Measurements from ENCODE around the gene PHF10.

Gene PHF10

GRCh38 chr6:169714178-169714577 lies 10.1 kb downstream of the PHF10 start:
- H2BK120ac ChIP-seq (ENCODE audit: insufficient read depth, low read length, poor library complexity): no peak overlapping the region
- H2AFZ ChIP-seq (ENCODE audit: insufficient read depth, low read length, poor library complexity): no peak overlapping the region
- H2BK5ac ChIP-seq (ENCODE audit: low read depth, low read length, poor library complexity): no peak overlapping the region
- H4K12ac ChIP-seq (ENCODE audit: low read depth, low read length): no peak overlapping the region
- H3K79me1 ChIP-seq (ENCODE audit: low read length): no peaks in the 10 kb centered on the region
- H3K23ac ChIP-seq (ENCODE audit: low read length): no peak overlapping the region
- no peak overlapping the region for H3K18ac ChIP-seq (ENCODE audit: low read length)
- H3K36me3 ChIP-seq (ENCODE audit: control insufficient read depth in 1 of 2, insufficient read depth in 2 of 2, low read length in 2 of 2): peaks cover 20 to 25% of the 10 kb centered on the region in 2 experiments
- no peak overlapping the region for H3K4me3 ChIP-seq (ENCODE audit: low read depth, low read length)
- no peak overlapping the region for H3K4me2 ChIP-seq (ENCODE audit: low read length)
- no peak overlapping the region for H3K4ac ChIP-seq (ENCODE audit: low read depth, low read length)
- H3K9ac ChIP-seq (ENCODE audit: low read length): no peak overlapping the region
- no peaks in the 10 kb centered on the region for H3K79me2 ChIP-seq (ENCODE audit: control insufficient read depth, insufficient read depth, low read length, poor library complexity)
- H3K14ac ChIP-seq (ENCODE audit: low read length): no peak overlapping the region
- H3K27me3 ChIP-seq (ENCODE audit: insufficient read depth, low read length): no peaks in the 10 kb centered on the region
- WGBS (ENCODE audit: extremely low coverage, insufficient coverage, insufficient read length): no CpG with 5 or more reads among the region's 2 CpGs
- H3K27ac ChIP-seq (ENCODE audit: low read depth, low read length): no peak overlapping the region
- H3K4me1 ChIP-seq (ENCODE audit: control insufficient read depth in 1 of 2, insufficient read depth in 2 of 2, low read length in 2 of 2): no peaks in the 10 kb centered on the region
- H3K9me3 ChIP-seq (ENCODE audit: insufficient read depth, low read depth, low read length): no peaks in the 10 kb centered on the region
- DNase-seq: no peak
- no peak overlapping the region for H2BK12ac ChIP-seq (ENCODE audit: low read length)
- no peak overlapping the region for H4K8ac ChIP-seq (ENCODE audit: low read depth, low read length)
- H4K91ac ChIP-seq (ENCODE audit: low read depth, low read length): no peak overlapping the region
- H2AK5ac ChIP-seq (ENCODE audit: low read length): no peak overlapping the region

- H3K23ac ChIP-seq (ENCODE audit: low read length): no peak overlapping the region
- DNase-seq: no peak
- no peak overlapping the region for H3K9ac ChIP-seq (ENCODE audit: low read length)
- no peaks in the 10 kb centered on the region for H3K79me1 ChIP-seq (ENCODE audit: low read length)
- H3K9me3 ChIP-seq (ENCODE audit: insufficient read depth, low read depth, low read length): no peaks in the 10 kb centered on the region
- no peak overlapping the region for H4K12ac ChIP-seq (ENCODE audit: low read depth, low read length)
- no CpG with 5 or more reads among the region's 3 CpGs for WGBS (ENCODE audit: extremely low coverage, insufficient coverage, insufficient read length)
- H3K36me3 ChIP-seq (ENCODE audit: control insufficient read depth in 1 of 2, insufficient read depth in 2 of 2, low read length in 2 of 2): peaks cover 12 to 19% of the 10 kb centered on the region in 2 experiments
- no peak overlapping the region for H2AK5ac ChIP-seq (ENCODE audit: low read length)
- no peaks in the 10 kb centered on the region for H3K4me1 ChIP-seq (ENCODE audit: control insufficient read depth in 1 of 2, insufficient read depth in 2 of 2, low read length in 2 of 2)
- H2BK5ac ChIP-seq (ENCODE audit: low read depth, low read length, poor library complexity): no peak overlapping the region
- H3K27ac ChIP-seq (ENCODE audit: low read depth, low read length): no peak overlapping the region
- no peaks in the 10 kb centered on the region for H3K27me3 ChIP-seq (ENCODE audit: insufficient read depth, low read length)
- H3K79me2 ChIP-seq (ENCODE audit: control insufficient read depth, insufficient read depth, low read length, poor library complexity): no peaks in the 10 kb centered on the region
- H3K4me3 ChIP-seq (ENCODE audit: low read depth, low read length): no peak overlapping the region
- no peak overlapping the region for H3K4ac ChIP-seq (ENCODE audit: low read depth, low read length)
- no peak overlapping the region for H3K4me2 ChIP-seq (ENCODE audit: low read length)
- H4K8ac ChIP-seq (ENCODE audit: low read depth, low read length): no peak overlapping the region
- H3K18ac ChIP-seq (ENCODE audit: low read length): no peak overlapping the region
- H2AFZ ChIP-seq (ENCODE audit: insufficient read depth, low read length, poor library complexity): no peak overlapping the region
- H4K91ac ChIP-seq (ENCODE audit: low read depth, low read length): no peak overlapping the region
- H3K14ac ChIP-seq (ENCODE audit: low read length): no peak overlapping the region
- H2BK12ac ChIP-seq (ENCODE audit: low read length): no peak overlapping the region
- no peak overlapping the region for H2BK120ac ChIP-seq (ENCODE audit: insufficient read depth, low read length, poor library complexity)
Observed at GRCh38 chr6:169710009-169710408, 14.3 kb downstream of the PHF10 start.

GRCh38 chr6:169709293-169709692 lies 15.0 kb downstream of the PHF10 start:
- H3K4me2 ChIP-seq (ENCODE audit: low read length): no peak overlapping the region
- H4K91ac ChIP-seq (ENCODE audit: low read depth, low read length): no peak overlapping the region
- no peak overlapping the region for H4K8ac ChIP-seq (ENCODE audit: low read depth, low read length)
- DNase-seq: no peak
- no peak overlapping the region for H3K14ac ChIP-seq (ENCODE audit: low read length)
- H3K23ac ChIP-seq (ENCODE audit: low read length): no peak overlapping the region
- H3K27ac ChIP-seq (ENCODE audit: low read depth, low read length): no peak overlapping the region
- no peak overlapping the region for H3K4ac ChIP-seq (ENCODE audit: low read depth, low read length)
- no peaks in the 10 kb centered on the region for H3K9me3 ChIP-seq (ENCODE audit: insufficient read depth, low read depth, low read length)
- H3K9ac ChIP-seq (ENCODE audit: low read length): no peak overlapping the region
- H3K4me3 ChIP-seq (ENCODE audit: low read depth, low read length): no peak overlapping the region
- no peak overlapping the region for H2AK5ac ChIP-seq (ENCODE audit: low read length)
- no peaks in the 10 kb centered on the region for H3K27me3 ChIP-seq (ENCODE audit: insufficient read depth, low read length)
- no peak overlapping the region for H2BK120ac ChIP-seq (ENCODE audit: insufficient read depth, low read length, poor library complexity)
- no peaks in the 10 kb centered on the region for H3K79me2 ChIP-seq (ENCODE audit: control insufficient read depth, insufficient read depth, low read length, poor library complexity)
- H2BK12ac ChIP-seq (ENCODE audit: low read length): no peak overlapping the region
- H3K36me3 ChIP-seq (ENCODE audit: control insufficient read depth in 1 of 2, insufficient read depth in 2 of 2, low read length in 2 of 2): peaks cover 11 to 18% of the 10 kb centered on the region in 2 experiments
- H2BK5ac ChIP-seq (ENCODE audit: low read depth, low read length, poor library complexity): no peak overlapping the region
- no peak overlapping the region for H4K12ac ChIP-seq (ENCODE audit: low read depth, low read length)
- no peak overlapping the region for H2AFZ ChIP-seq (ENCODE audit: insufficient read depth, low read length, poor library complexity)
- no peaks in the 10 kb centered on the region for H3K79me1 ChIP-seq (ENCODE audit: low read length)
- no peak overlapping the region for H3K18ac ChIP-seq (ENCODE audit: low read length)
- no peaks in the 10 kb centered on the region for H3K4me1 ChIP-seq (ENCODE audit: control insufficient read depth in 1 of 2, insufficient read depth in 2 of 2, low read length in 2 of 2)

- peaks cover 6 to 10% of the 10 kb centered on the region in 2 experiments for H3K36me3 ChIP-seq (ENCODE audit: control insufficient read depth in 1 of 2, insufficient read depth in 2 of 2, low read length in 2 of 2)
- no peak overlapping the region for H3K18ac ChIP-seq (ENCODE audit: low read length)
- no peak overlapping the region for H2AFZ ChIP-seq (ENCODE audit: insufficient read depth, low read length, poor library complexity)
- H2AK5ac ChIP-seq (ENCODE audit: low read length): no peak overlapping the region
- H2BK12ac ChIP-seq (ENCODE audit: low read length): no peak overlapping the region
- no peak overlapping the region for H3K4ac ChIP-seq (ENCODE audit: low read depth, low read length)
- H4K12ac ChIP-seq (ENCODE audit: low read depth, low read length): no peak overlapping the region
- H3K79me1 ChIP-seq (ENCODE audit: low read length): no peaks in the 10 kb centered on the region
- DNase-seq: no peak
- H3K27me3 ChIP-seq (ENCODE audit: insufficient read depth, low read length): no peaks in the 10 kb centered on the region
- H3K79me2 ChIP-seq (ENCODE audit: control insufficient read depth, insufficient read depth, low read length, poor library complexity): peaks cover under 1% of the 10 kb centered on the region
- no peak overlapping the region for H3K9ac ChIP-seq (ENCODE audit: low read length)
- H3K23ac ChIP-seq (ENCODE audit: low read length): no peak overlapping the region
- H4K8ac ChIP-seq (ENCODE audit: low read depth, low read length): no peak overlapping the region
- no peak overlapping the region for H3K27ac ChIP-seq (ENCODE audit: low read depth, low read length)
- no CpG with 5 or more reads among the region's 2 CpGs for WGBS (ENCODE audit: extremely low coverage, insufficient coverage, insufficient read length)
- no peak overlapping the region for H3K4me2 ChIP-seq (ENCODE audit: low read length)
- H3K9me3 ChIP-seq (ENCODE audit: insufficient read depth, low read depth, low read length): no peaks in the 10 kb centered on the region
- no peak overlapping the region for H3K14ac ChIP-seq (ENCODE audit: low read length)
- no peak overlapping the region for H3K4me3 ChIP-seq (ENCODE audit: low read depth, low read length)
- no peak overlapping the region for H4K91ac ChIP-seq (ENCODE audit: low read depth, low read length)
- peaks cover 0 to 2% of the 10 kb centered on the region in 2 experiments for H3K4me1 ChIP-seq (ENCODE audit: control insufficient read depth in 1 of 2, insufficient read depth in 2 of 2, low read length in 2 of 2)
- H2BK5ac ChIP-seq (ENCODE audit: low read depth, low read length, poor library complexity): no peak overlapping the region
- no peak overlapping the region for H2BK120ac ChIP-seq (ENCODE audit: insufficient read depth, low read length, poor library complexity)
Observed at GRCh38 chr6:169707772-169708171, 16.5 kb downstream of the PHF10 start.

All from trophoblast cell (in vitro differentiated cells and primary cell).